Stomach (tissue), 9 donors: Measurements from ENCODE around the gene LIN37. TPM values are rescaled to one million over a fixed set of nuclear protein-coding genes. Genes with fewer than 3 reads are reported as not detected.

Experiments used
- DNase-seq, 2 donors: peaks; one replicate each; pipeline versions ENCODE4 v3.0.0 to v3.0.0-alpha.2; 2013 to 2019
- H3K27ac ChIP-seq, 5 donors: fragments of 200-600 bp in 4 of 5; sonication (generic) in 4 of 5; one replicate each; pipeline ENCODE4 v1.5.1; 2013 to 2019; ENCODE audit warnings: mild to moderate bottlenecking in 1 of 5, moderate library complexity in 1 of 5
- H3K27me3 ChIP-seq, 3 donors: fragments of 200-600 bp; sonication (generic); one replicate each; pipeline ENCODE4 v1.5.1; 2017 to 2019; ENCODE audit warnings: mixed run types in 1 of 3
- H3K36me3 ChIP-seq, 4 donors: fragments of 200-600 bp; sonication (generic); 1 replicate in 3 of 4; 2 replicates in 1 of 4; pipeline ENCODE4 v1.5.1; 2016 to 2019
- H3K4me1 ChIP-seq, 4 donors: fragments of 200-600 bp; sonication (generic); one replicate each; pipeline ENCODE4 v1.5.1; 2016 to 2019
- H3K4me3 ChIP-seq, 4 donors: fragments of 200-600 bp; sonication (generic) in 3 of 4; one replicate each; pipeline ENCODE4 v1.5.1; 2016 to 2019; ENCODE audit warnings: mild to moderate bottlenecking in 1 of 4
- H3K9me3 ChIP-seq, 4 donors: fragments of 200-600 bp; sonication (generic); one replicate each; pipeline ENCODE4 v1.5.1; 2016 to 2019
- CTCF ChIP-seq, 7 experiments: fragments of 450-650 bp in 4 of 7; fragments of 200-600 bp in 3 of 7; sonication (generic) in 3 of 7; IDR thresholded peaks; one replicate each; pipeline ENCODE4 v1.5.1; 2016 to 2019; ENCODE audit warnings: antibody characterized with exemption in 7 of 7, control low read depth in 2 of 7, mild to moderate bottlenecking in 1 of 7
- EP300 ChIP-seq: sonication (generic); formaldehyde crosslinking; IDR thresholded peaks from one replicate; pipeline ENCODE4 v1.6.1; 2017; ENCODE audit warnings: antibody characterized with exemption
- POLR2A ChIP-seq, 4 donors: fragments of 450-650 bp; IDR thresholded peaks; one replicate each; pipeline ENCODE4 v1.6.1; 2016; ENCODE audit warnings: antibody characterized with exemption in 4 of 4, control low read depth in 2 of 4, mild to moderate bottlenecking in 1 of 4, moderate library complexity in 1 of 4
- POLR2AphosphoS5 ChIP-seq, 3 donors: sonication (generic); formaldehyde crosslinking; IDR thresholded peaks; one replicate each; pipeline ENCODE4 v1.6.1; 2016; ENCODE audit warnings: antibody characterized with exemption in 3 of 3
- WGBS, 5 donors: extraction: QIAGEN DNeasy Blood & Tissue Kit in 3 of 5; methylation state at CpG; one replicate each; pipeline versions ENCODE4 v1.1.5 to v1.1.7; 2013 to 2018; 5-methylcytosine and 5-hydroxymethylcytosine counted together
- intact Hi-C: fragments of 100-400 bp; cut with DNase I; formaldehyde crosslinking; loops from one replicate; pipeline ENCODE4 v1.15.1; 2023; ENCODE audit warnings: low total_unique reads
- polyA plus RNA-seq, 3 donors: library from polyadenylated mRNA; stranded (reverse); fragments of 200-250 nt; gene quantifications; one replicate each; pipeline ENCODE4 v1.2.3, GENCODE V29; 2013
- total RNA-seq, 5 donors: library from RNA; depleted of rRNA; stranded (reverse); fragments of >200 nt; gene quantifications; one replicate each; pipeline versions ENCODE4 v1.1.0 to v1.2.3, GENCODE V29; 2014 to 2016
- donor health status: healthy with polysubstance abuse.
- donor health status: Bipolar disorder and iron deficiency.
- donor health status: healthy.

Gene LIN37
- total and polyA plus RNA-seq, 8 donors: 2.3 to 44.9 (median 20.9) TPM

DNA sequence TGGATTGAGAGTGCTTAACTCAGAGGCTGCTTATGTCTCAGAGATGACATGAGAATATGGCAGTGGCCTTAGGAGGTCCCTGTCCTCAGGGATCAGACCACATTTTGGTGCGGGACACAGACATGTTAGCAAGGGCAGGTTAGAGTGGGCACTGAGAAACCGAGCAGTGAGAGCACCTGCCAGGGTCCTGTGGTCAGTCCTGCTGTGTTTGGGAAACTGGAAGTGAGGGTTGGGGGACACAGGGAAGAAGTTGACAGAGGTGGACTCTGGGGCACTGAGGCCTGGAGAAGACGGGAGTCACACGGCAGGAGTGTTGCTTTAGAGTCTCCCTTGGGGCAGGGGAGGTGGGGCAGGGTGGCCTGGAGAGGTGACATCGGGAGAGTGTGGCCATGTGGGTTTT, 13.5 kb upstream of the LIN37 start:
- intact Hi-C loops: no loop called here

GRCh38 chr19:35736913-35737886, 11.2 kb upstream of the LIN37 start:
- no peaks in the 10 kb centered on the region for H3K27me3 ChIP-seq
- peaks cover 42 to 74% (median 71%) of the 10 kb centered on the region in 4 donors for H3K36me3 ChIP-seq
- no peak overlapping the region for H3K4me3 ChIP-seq
- no peak overlapping the region for H3K27ac ChIP-seq
- intact Hi-C loops: no loop called here
- TF ChIP-seq CTCF (IDR thresholded peaks at IDR 0.05) (peak in 1 of 7 experiments; percentile 18), POLR2AphosphoS5 (IDR thresholded peaks at IDR 0.05) (no peak)
- no peaks in the 10 kb centered on the region for H3K9me3 ChIP-seq
- WGBS, 5 donors: 86 to 92% (median 88%) methylated on average over 21 to 22 of the region's 22 CpGs
- peaks cover 14 to 27% (median 24%) of the 10 kb centered on the region in 4 donors for H3K4me1 ChIP-seq
- DNase-seq: no peak

More for the DNA sequence above, 13.5 kb upstream of the LIN37 start:
- DNase-seq: no peak
- H3K27ac ChIP-seq: no peak overlapping the region
- H3K4me1 ChIP-seq: peaks cover 3 to 10% (median 7%) of the 10 kb centered on the region in 4 donors
- no peaks in the 10 kb centered on the region for H3K9me3 ChIP-seq
- WGBS, 5 donors: 82 to 91% (median 87%) methylated on average over 5 of the region's 5 CpGs
- H3K36me3 ChIP-seq: peaks cover 66 to 94% (median 94%) of the 10 kb centered on the region in 4 donors
- no peak for TF ChIP-seq CTCF (IDR thresholded peaks at IDR 0.05)
- no peak for TF ChIP-seq POLR2AphosphoS5 (IDR thresholded peaks at IDR 0.05)
- TF ChIP-seq EP300: no peak
- TF ChIP-seq POLR2A (IDR thresholded peaks at IDR 0.05): no peak
- H3K4me3 ChIP-seq: no peak overlapping the region
- no peaks in the 10 kb centered on the region for H3K27me3 ChIP-seq

DNA sequence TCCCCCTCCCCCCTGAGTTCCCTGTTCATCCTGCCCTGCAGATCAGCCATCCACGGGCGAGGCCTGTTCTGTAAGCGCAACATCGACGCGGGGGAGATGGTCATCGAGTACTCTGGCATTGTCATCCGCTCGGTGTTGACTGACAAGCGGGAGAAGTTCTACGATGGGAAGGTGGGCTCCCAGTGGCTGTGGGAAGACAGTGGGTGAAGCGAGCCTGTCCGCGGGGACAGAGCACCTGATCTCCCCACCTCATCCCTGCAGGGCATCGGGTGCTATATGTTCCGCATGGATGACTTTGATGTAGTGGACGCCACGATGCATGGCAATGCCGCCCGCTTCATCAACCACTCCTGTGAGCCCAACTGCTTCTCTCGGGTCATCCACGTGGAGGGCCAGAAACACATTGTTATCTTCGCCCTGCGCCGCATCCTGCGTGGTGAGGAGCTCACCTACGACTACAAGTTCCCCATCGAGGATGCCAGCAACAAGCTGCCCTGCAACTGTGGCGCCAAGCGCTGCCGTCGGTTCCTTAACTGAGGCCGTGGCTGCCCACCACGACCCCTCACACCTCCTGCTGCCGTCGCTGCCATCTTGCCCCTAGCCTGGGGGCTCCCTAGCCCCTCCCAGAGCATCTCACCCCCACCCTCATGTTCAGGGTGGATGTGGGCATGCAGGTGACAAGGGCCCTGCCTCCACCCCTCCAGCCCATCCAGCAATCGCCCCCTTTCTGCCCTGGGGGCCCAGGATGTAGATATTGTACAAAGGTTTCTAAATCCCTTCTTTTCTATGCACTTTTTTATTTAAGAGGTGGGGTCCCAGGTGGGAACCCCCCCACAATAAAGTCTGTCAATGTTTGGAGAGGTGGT, 10.1 kb upstream of the LIN37 start:
- H3K36me3 ChIP-seq: peaks cover 35 to 70% (median 67%) of the 10 kb centered on the region in 4 donors

More for the DNA sequence above, 10.1 kb upstream of the LIN37 start:
- Histone ChIP-seq H3K9me3 (no peaks in the 10 kb centered on the region), H3K4me3 (no peak overlapping the region), H3K27ac (peak overlapping the region in 1 of 5 donors; percentile 56), H3K27me3 (no peaks in the 10 kb centered on the region), H3K4me1 (peaks cover 14 to 36% (median 24%) of the 10 kb centered on the region in 4 donors)
- 88 to 93% (median 92%) methylated on average over 19 to 37 of the region's 37 CpGs for WGBS, 5 donors
- DNase-seq: no peak
- TF ChIP-seq POLR2AphosphoS5 (IDR thresholded peaks at IDR 0.05): no peak
- no peak for TF ChIP-seq POLR2A (IDR thresholded peaks at IDR 0.05)
- no peak for TF ChIP-seq CTCF (IDR thresholded peaks at IDR 0.05)
- no peak for TF ChIP-seq EP300
- intact Hi-C loops: no loop called here
